Neural progenitor cell (in vitro differentiated cells): ENCODE results near the gene RBM44. TPM values are rescaled to one million over a fixed set of nuclear protein-coding genes. Genes with fewer than 3 reads are reported as not detected.

Experiments
- DNase-seq: peaks from one replicate; pipeline ENCODE4 v3.0.0-alpha.2; 2016; ENCODE audit warnings: low spot score
- H2AFZ ChIP-seq: fragments of 200-600 bp; sonication (generic); replicated peaks from 2 replicates; pipeline ENCODE4 v1.6.1; 2016; ENCODE audit warnings: antibody characterized with exemption
- H3F3A ChIP-seq: fragments of 200-600 bp; sonication (generic); 2 replicates; pipeline ENCODE4 v1.6.1; 2016; ENCODE audit warnings: antibody characterized with exemption, low read depth
- H3K27ac ChIP-seq: fragments of 200-600 bp; sonication (generic); 2 replicates; pipeline ENCODE4 v1.5.1; 2016; ENCODE audit warnings: mild to moderate bottlenecking
- H3K27me3 ChIP-seq: fragments of 200-600 bp; sonication (generic); 2 replicates; pipeline ENCODE4 v1.6.1; 2016; ENCODE audit warnings: mild to moderate bottlenecking, moderate library complexity
- H3K36me3 ChIP-seq: fragments of 200-600 bp; sonication (generic); 2 replicates; pipeline ENCODE4 v1.5.1; 2016
- H3K4me1 ChIP-seq: fragments of 200-600 bp; sonication (generic); 2 replicates; pipeline ENCODE4 v1.6.1; 2016; ENCODE audit warnings: mixed run types
- H3K4me2 ChIP-seq: fragments of 200-600 bp; sonication (generic); 2 replicates; pipeline ENCODE4 v1.6.1; 2016
- H3K4me3 ChIP-seq: fragments of 200-600 bp; sonication (generic); 2 replicates; pipeline ENCODE4 v1.5.1; 2016
- H3K79me2 ChIP-seq: fragments of 200-600 bp; sonication (generic); 2 replicates; pipeline ENCODE4 v1.6.1; 2016; ENCODE audit warnings: low read depth
- H3K9ac ChIP-seq: fragments of 200-600 bp; sonication (generic); 2 replicates; pipeline ENCODE4 v1.6.1; 2016
- H3K9me3 ChIP-seq: fragments of 200-600 bp; sonication (generic); 2 replicates; pipeline ENCODE4 v1.5.1; 2016; ENCODE audit warnings: low read depth
- H4K20me1 ChIP-seq: fragments of 200-600 bp; sonication (generic); 2 replicates; pipeline ENCODE4 v1.6.1; 2016; ENCODE audit warnings: low read depth
- H3K27ac Mint-ChIP-seq: 3 replicates; pipeline ENCODE4 v1.8.0; 2021; ENCODE audit warnings: mixed read lengths
- H3K27me3 Mint-ChIP-seq: 2 replicates; pipeline ENCODE4 v1.8.0; 2022; ENCODE audit warnings: low read depth, mild to moderate bottlenecking, inconsistent platforms, moderate library complexity, mixed read lengths; ENCODE audit not compliant: insufficient read depth
- H3K36me3 Mint-ChIP-seq: 3 replicates; pipeline ENCODE4 v1.8.0; 2021; ENCODE audit warnings: mixed read lengths
- H3K4me1 Mint-ChIP-seq: 3 replicates; pipeline ENCODE4 v1.8.0; 2021; ENCODE audit warnings: mixed read lengths
- H3K4me3 Mint-ChIP-seq: 3 replicates; pipeline ENCODE4 v1.8.0; 2021; ENCODE audit warnings: mild to moderate bottlenecking, moderate library complexity, mixed read lengths
- H3K9me3 Mint-ChIP-seq: 3 replicates; pipeline ENCODE4 v1.8.0; 2020; ENCODE audit warnings: mixed read lengths
- EZH2 ChIP-seq: fragments of 200-600 bp; sonication (generic); IDR thresholded peaks from 2 replicates; pipeline ENCODE4 v1.6.1; 2017; ENCODE audit warnings: antibody characterized with exemption, mild to moderate bottlenecking, moderate library complexity
- EZH2phosphoT487 ChIP-seq: fragments of 200-600 bp; sonication (generic); IDR thresholded peaks from 2 replicates; pipeline ENCODE4 v1.6.1; 2017; ENCODE audit warnings: antibody characterized with exemption
- total RNA-seq: library from RNA; depleted of rRNA; stranded (reverse); fragments of >200 nt; gene quantifications from 2 replicates; pipeline ENCODE4 v1.2.3, GENCODE V29; 2015; ENCODE audit warnings: low replicate concordance
- TF ChIP-seq, protein P1 (sequence below): fragments of 200-600 bp; sonication (generic); IDR thresholded peaks from 2 replicates; pipeline ENCODE4 v1.5.1; 2017; ENCODE audit warnings: antibody characterized with exemption, mild to moderate bottlenecking

Gene RBM44
- total RNA-seq, 1 donor from 2014 or later = 0.30 TPM

DNA sequence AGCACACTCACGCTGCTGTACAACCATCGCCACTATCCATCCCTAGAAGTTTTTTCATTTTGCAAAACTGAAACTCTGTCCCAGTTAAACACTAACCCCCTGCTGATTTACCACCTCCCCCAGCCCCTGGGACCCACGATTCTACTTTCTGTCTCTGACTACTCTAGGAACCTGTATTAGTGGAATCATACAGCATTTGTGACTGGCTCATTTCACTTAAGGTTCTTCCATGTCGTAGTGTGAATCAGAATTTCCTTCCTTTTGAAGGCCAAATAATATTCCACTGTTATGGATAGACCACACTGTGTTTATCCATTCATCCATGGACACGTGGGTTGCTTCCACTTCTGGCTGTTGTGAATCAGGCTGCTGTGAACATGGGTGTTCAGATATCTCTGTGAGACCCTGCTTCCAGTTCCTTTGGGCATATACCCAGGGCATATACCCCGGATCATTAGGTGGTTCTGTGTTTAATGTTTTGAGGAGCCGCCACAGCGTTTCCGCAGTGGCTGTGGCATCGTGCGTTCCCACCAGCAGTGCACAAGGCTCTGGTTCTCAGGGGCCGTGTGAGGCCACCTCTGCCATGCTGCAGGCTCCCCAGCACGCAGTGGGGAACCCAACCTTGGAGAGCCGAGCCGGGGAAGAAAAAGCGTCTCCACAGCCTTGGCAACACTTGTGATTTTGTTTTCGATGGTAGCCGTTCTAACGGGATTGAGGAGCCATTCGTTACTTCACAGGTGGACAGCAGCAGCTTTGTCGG, 70.9 kb downstream of the RBM44 start:
- Mint-ChIP-seq H3K4me1 (peaks cover 38% of the 10 kb centered on the region), H3K36me3 (no peaks in the 10 kb centered on the region), H3K4me3 (no peak overlapping the region), H3K27ac (no peak overlapping the region), H3K27me3 (peaks cover 4% of the 10 kb centered on the region), H3K9me3 (peaks cover 2% of the 10 kb centered on the region)
- Histone ChIP-seq H3K79me2 (no peaks in the 10 kb centered on the region), H3K4me1 (peaks cover 9% of the 10 kb centered on the region), H3K4me2 (no peak overlapping the region), H3K36me3 (no peaks in the 10 kb centered on the region), H3F3A (no peaks in the 10 kb centered on the region), H2AFZ (no peak overlapping the region), H3K27me3 (no peaks in the 10 kb centered on the region), H3K9ac (no peak overlapping the region), H3K9me3 (no peaks in the 10 kb centered on the region), H4K20me1 (no peaks in the 10 kb centered on the region), H3K27ac (no peak overlapping the region), H3K4me3 (no peak overlapping the region)
- TF ChIP-seq EZH2 (no peak), EZH2phosphoT487 (no peak)
- TF ChIP-seq, protein P1, sequence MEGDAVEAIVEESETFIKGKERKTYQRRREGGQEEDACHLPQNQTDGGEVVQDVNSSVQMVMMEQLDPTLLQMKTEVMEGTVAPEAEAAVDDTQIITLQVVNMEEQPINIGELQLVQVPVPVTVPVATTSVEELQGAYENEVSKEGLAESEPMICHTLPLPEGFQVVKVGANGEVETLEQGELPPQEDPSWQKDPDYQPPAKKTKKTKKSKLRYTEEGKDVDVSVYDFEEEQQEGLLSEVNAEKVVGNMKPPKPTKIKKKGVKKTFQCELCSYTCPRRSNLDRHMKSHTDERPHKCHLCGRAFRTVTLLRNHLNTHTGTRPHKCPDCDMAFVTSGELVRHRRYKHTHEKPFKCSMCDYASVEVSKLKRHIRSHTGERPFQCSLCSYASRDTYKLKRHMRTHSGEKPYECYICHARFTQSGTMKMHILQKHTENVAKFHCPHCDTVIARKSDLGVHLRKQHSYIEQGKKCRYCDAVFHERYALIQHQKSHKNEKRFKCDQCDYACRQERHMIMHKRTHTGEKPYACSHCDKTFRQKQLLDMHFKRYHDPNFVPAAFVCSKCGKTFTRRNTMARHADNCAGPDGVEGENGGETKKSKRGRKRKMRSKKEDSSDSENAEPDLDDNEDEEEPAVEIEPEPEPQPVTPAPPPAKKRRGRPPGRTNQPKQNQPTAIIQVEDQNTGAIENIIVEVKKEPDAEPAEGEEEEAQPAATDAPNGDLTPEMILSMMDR = no peak
- DNase-seq = no peak

DNA sequence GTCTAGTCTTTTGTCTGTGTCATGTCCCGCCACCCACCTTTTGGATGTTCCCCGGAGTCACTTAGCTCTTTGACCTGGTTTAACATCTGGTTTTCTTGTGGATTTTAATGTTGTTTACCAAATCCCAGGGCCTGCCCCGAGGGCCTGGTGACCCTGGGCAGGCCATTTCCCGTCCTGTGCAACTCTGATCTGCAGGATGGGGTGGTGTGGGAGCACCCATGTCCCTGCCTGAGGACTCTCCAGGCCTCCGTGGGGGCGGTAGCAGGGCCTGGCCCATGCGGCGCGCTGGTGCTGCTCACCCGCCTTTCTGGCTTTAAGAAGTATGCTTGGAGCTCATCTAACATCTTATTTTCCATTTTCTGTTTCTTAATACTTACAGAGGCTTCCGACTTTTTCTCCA, 71.5 kb downstream of the RBM44 start:
- Mint-ChIP-seq H3K4me3 (no peak overlapping the region), H3K27me3 (peaks cover 4% of the 10 kb centered on the region), H3K27ac (no peak overlapping the region), H3K9me3 (peaks cover 2% of the 10 kb centered on the region), H3K36me3 (no peaks in the 10 kb centered on the region), H3K4me1 (peaks cover 35% of the 10 kb centered on the region)
- no peak for DNase-seq
- no peak overlapping the region for H3K9ac ChIP-seq
- H3F3A ChIP-seq = no peaks in the 10 kb centered on the region
- H3K9me3 ChIP-seq = no peaks in the 10 kb centered on the region
- H3K4me1 ChIP-seq = peaks cover 9% of the 10 kb centered on the region
- H3K27me3 ChIP-seq = no peaks in the 10 kb centered on the region
- no peak overlapping the region for H2AFZ ChIP-seq
- H3K36me3 ChIP-seq = no peaks in the 10 kb centered on the region
- no peak for TF ChIP-seq EZH2phosphoT487
- no peak for TF ChIP-seq EZH2
- TF ChIP-seq, protein P1 = no peak
- no peaks in the 10 kb centered on the region for H3K79me2 ChIP-seq
- H3K4me2 ChIP-seq = no peak overlapping the region
- H3K4me3 ChIP-seq = no peak overlapping the region
- no peak overlapping the region for H3K27ac ChIP-seq
- H4K20me1 ChIP-seq = no peaks in the 10 kb centered on the region

DNA sequence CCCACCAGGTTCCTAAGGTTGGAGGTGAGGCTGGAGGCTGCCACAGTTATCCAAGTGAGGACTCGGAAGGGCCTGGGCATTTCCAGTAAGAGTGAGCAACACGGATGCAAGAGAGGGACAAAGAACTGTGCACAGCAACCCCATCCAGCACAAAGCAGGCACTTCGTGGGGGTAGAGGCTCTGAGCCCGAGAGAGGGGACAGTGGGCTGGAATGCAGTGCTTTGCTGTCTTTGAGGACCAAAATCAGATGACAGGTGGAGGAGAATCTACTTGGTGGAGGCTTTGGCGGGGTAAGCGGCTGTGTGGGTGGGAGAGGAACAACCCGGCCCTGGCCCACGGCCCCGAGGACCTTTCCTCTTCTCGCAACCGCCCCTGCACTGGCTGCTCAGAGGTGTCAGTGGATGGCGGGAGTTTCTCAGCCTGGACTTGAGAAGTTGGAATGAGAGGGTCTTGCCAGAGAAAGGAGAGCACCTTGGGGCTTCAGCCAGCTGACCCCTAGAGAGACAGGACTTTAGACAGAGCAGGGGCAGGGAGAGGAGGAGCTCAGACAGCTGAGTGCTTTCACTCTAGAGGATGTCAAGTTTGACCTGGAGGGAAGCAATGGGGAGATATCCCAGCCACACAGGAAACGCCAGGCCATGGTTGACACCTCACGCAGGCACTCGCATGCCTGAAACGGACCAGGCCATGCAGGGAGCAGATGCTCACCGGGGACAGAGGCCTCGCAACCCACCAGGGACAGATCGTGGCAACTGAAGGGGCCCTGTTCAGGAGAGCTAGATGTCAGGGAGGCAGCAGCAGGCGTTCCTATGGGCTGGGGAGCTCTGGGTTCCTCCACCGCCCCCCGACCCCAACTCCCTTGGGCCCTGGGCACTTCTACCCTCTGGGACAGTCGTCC, 72.4 kb downstream of the RBM44 start:
- Mint-ChIP-seq H3K4me3 (no peak overlapping the region), H3K36me3 (no peaks in the 10 kb centered on the region), H3K27me3 (peaks cover 3% of the 10 kb centered on the region), H3K4me1 (peaks cover 28% of the 10 kb centered on the region), H3K9me3 (peaks cover 2% of the 10 kb centered on the region), H3K27ac (no peak overlapping the region)
- no peak overlapping the region for H3K27ac ChIP-seq
- H3F3A ChIP-seq = no peaks in the 10 kb centered on the region
- peaks cover 9% of the 10 kb centered on the region for H3K4me1 ChIP-seq
- H3K4me2 ChIP-seq = no peak overlapping the region
- no peaks in the 10 kb centered on the region for H3K9me3 ChIP-seq
- H3K36me3 ChIP-seq = no peaks in the 10 kb centered on the region
- TF ChIP-seq EZH2 (no peak), EZH2phosphoT487 (no peak)
- TF ChIP-seq, protein P1 = no peak
- H3K4me3 ChIP-seq = no peak overlapping the region
- no peaks in the 10 kb centered on the region for H4K20me1 ChIP-seq
- no peaks in the 10 kb centered on the region for H3K79me2 ChIP-seq
- no peak overlapping the region for H2AFZ ChIP-seq
- DNase-seq = no peak
- H3K27me3 ChIP-seq = no peaks in the 10 kb centered on the region
- H3K9ac ChIP-seq = no peak overlapping the region
